Esophagus muscularis mucosa (tissue), 4 donors: ENCODE results near the gene HDX.

ENCODE experiments used
- CTCF ChIP-seq, 3 experiments: fragments of 200-600 bp in 2 of 3; fragments of 450-650 bp in 1 of 3; sonication (generic) in 2 of 3; IDR thresholded peaks; one replicate each; pipeline ENCODE4 v1.5.1; 2017 to 2019; ENCODE audit warnings: antibody characterized with exemption in 3 of 3, mild to moderate bottlenecking in 2 of 3, moderate library complexity in 1 of 3
- EP300 ChIP-seq: sonication (generic); formaldehyde crosslinking; IDR thresholded peaks from one replicate; pipeline ENCODE4 v1.6.1; 2017; ENCODE audit warnings: antibody characterized with exemption
- POLR2A ChIP-seq: fragments of 450-650 bp; IDR thresholded peaks from one replicate; pipeline ENCODE4 v1.6.1; 2017; ENCODE audit warnings: antibody characterized with exemption, moderate library complexity, mild to moderate bottlenecking, low read depth
- POLR2AphosphoS5 ChIP-seq, 2 donors: sonication (generic); formaldehyde crosslinking; IDR thresholded peaks; one replicate each; pipeline ENCODE4 v1.6.1; 2017; ENCODE audit warnings: antibody characterized with exemption in 2 of 2

DNA sequence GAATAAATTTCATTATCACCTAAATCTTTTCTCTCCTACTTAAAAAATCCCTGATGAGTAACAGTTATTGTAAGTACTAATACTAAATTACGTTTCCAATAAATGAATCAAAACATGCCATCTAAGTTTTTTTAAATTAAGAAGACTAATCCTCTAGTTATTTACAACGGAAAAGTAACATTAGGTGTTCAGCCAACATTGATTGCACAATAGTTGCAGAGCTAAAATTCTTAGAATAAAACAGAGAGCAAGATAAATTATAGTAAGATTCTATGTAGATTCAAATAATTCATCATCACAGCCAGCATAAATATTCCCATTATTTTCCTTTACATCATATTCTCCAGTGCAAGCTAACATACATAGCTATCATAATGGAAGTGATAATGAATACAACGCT lies 139.2 kb downstream of the HDX start:
- no peak for TF ChIP-seq CTCF (IDR thresholded peaks at IDR 0.05)
- TF ChIP-seq POLR2AphosphoS5 (IDR thresholded peaks at IDR 0.05), result no peak
- no peak for TF ChIP-seq POLR2A
- TF ChIP-seq EP300, result no peak
